Astrocyte (in vitro differentiated cells and primary cell): ENCODE measurements around the gene ZNF316.

ENCODE experiments used
- CTCF ChIP-seq: IDR thresholded peaks from 2 replicates; pipeline ENCODE4 v1.5.1; 2011; ENCODE audit warnings: low read depth, mild to moderate bottlenecking, inconsistent platforms, low read length, moderate library complexity; ENCODE audit not compliant: insufficient read depth
- EZH2 ChIP-seq: IDR thresholded peaks from 2 replicates; pipeline ENCODE4 v1.6.1; 2012; ENCODE audit warnings: mild to moderate bottlenecking, low read length, inconsistent platforms; ENCODE audit not compliant: insufficient read depth

GRCh38 chr7:6600093-6600492, 37.0 kb upstream of the ZNF316 start:
- TF ChIP-seq CTCF (no peak), EZH2 (no peak)
